Glutamatergic neuron (in vitro differentiated cells): ENCODE results near the gene CTCF. TPM values are rescaled to one million over a fixed set of nuclear protein-coding genes. Genes with fewer than 3 reads are reported as not detected.

Source experiments
- DNase-seq: peaks from one replicate; pipeline ENCODE4 v3.0.0; 2022
- H3K27ac Mint-ChIP-seq: one replicate; pipeline ENCODE4 v1.8.0; 2020; ENCODE audit warnings: mild to moderate bottlenecking, mixed read lengths, inconsistent platforms; ENCODE audit not compliant: unreplicated experiment
- H3K27me3 Mint-ChIP-seq: one replicate; pipeline ENCODE4 v1.8.0; 2020; ENCODE audit warnings: mild to moderate bottlenecking, moderate library complexity, mixed read lengths, inconsistent platforms; ENCODE audit not compliant: unreplicated experiment
- H3K36me3 Mint-ChIP-seq: one replicate; pipeline ENCODE4 v1.8.0; 2020; ENCODE audit warnings: mild to moderate bottlenecking, mixed read lengths, inconsistent platforms; ENCODE audit not compliant: unreplicated experiment
- H3K4me1 Mint-ChIP-seq: one replicate; pipeline ENCODE4 v1.8.0; 2020; ENCODE audit warnings: mild to moderate bottlenecking, low read depth, mixed read lengths, inconsistent platforms; ENCODE audit not compliant: unreplicated experiment
- H3K4me3 Mint-ChIP-seq: one replicate; pipeline ENCODE4 v1.8.0; 2020; ENCODE audit warnings: mild to moderate bottlenecking, mixed read lengths, inconsistent platforms; ENCODE audit not compliant: unreplicated experiment
- H3K9me3 Mint-ChIP-seq: one replicate; pipeline ENCODE4 v1.8.0; 2020; ENCODE audit warnings: mild to moderate bottlenecking, moderate library complexity, mixed read lengths, inconsistent platforms; ENCODE audit not compliant: unreplicated experiment
- CTCF ChIP-seq: fragments of 200-600 bp; sonication (generic); IDR thresholded peaks from one replicate; pipeline ENCODE4 v1.5.0; 2021; ENCODE audit not compliant: partially characterized antibody, unreplicated experiment
- total RNA-seq: library from RNA; stranded (reverse); fragmentation: NEBNext Ultra II Directional; extraction: Animal tissue kit (Norgen Biotek cat#: 25700); gene quantifications from one replicate; pipeline ENCODE4 v1.2.1, GENCODE V29; 2021; ENCODE audit not compliant: unreplicated experiment

CTCF gene
- total RNA-seq, 1 donor from 2014 or later = 42.8 TPM

GRCh38 chr16:67652578-67653127 is 90.3 kb downstream of the CTCF start:
- DNase-seq = no peak
- H3K4me1 Mint-ChIP-seq = peaks cover 2% of the 10 kb centered on the region
- H3K4me3 Mint-ChIP-seq = no peak overlapping the region
- peaks cover 13% of the 10 kb centered on the region for H3K9me3 Mint-ChIP-seq
- H3K36me3 Mint-ChIP-seq = peaks cover 16% of the 10 kb centered on the region
- TF ChIP-seq CTCF = no peak
- H3K27me3 Mint-ChIP-seq = peaks cover 28% of the 10 kb centered on the region
- H3K27ac Mint-ChIP-seq = no peak overlapping the region

GRCh38 chr16:67653128-67653788 is 90.9 kb downstream of the CTCF start:
- Mint-ChIP-seq H3K4me1 (peaks cover 2% of the 10 kb centered on the region), H3K27ac (no peak overlapping the region), H3K27me3 (peaks cover 28% of the 10 kb centered on the region), H3K4me3 (peak overlapping the region; percentile 94), H3K9me3 (peaks cover 13% of the 10 kb centered on the region), H3K36me3 (peaks cover 16% of the 10 kb centered on the region)
- TF ChIP-seq CTCF = peak; percentile 82
- DNase-seq = peak; percentile 62

- peak overlapping the region; percentile 86 for H3K27ac Mint-ChIP-seq
- peaks cover 16% of the 10 kb centered on the region for H3K36me3 Mint-ChIP-seq
- TF ChIP-seq CTCF = no peak
These were observed 91.6 kb downstream of the CTCF start for GRCh38 chr16:67653789-67654402.

GRCh38 chr16:67654403-67654911 is 92.1 kb downstream of the CTCF start:
- Mint-ChIP-seq H3K4me1 (peaks cover 2% of the 10 kb centered on the region), H3K27me3 (peaks cover 28% of the 10 kb centered on the region), H3K36me3 (peaks cover 16% of the 10 kb centered on the region), H3K9me3 (peaks cover 15% of the 10 kb centered on the region), H3K27ac (no peak overlapping the region), H3K4me3 (peak overlapping the region; percentile 42)
- no peak for TF ChIP-seq CTCF
- no peak for DNase-seq

More at GRCh38 chr16:67653789-67654402, 91.6 kb downstream of the CTCF start:
- peaks cover 13% of the 10 kb centered on the region for H3K9me3 Mint-ChIP-seq
- H3K27me3 Mint-ChIP-seq = peaks cover 28% of the 10 kb centered on the region
- peaks cover 2% of the 10 kb centered on the region for H3K4me1 Mint-ChIP-seq
- DNase-seq = no peak
- H3K4me3 Mint-ChIP-seq = peak overlapping the region; percentile 94

- Mint-ChIP-seq H3K27me3 (peaks cover 23% of the 10 kb centered on the region), H3K27ac (no peak overlapping the region), H3K4me1 (peaks cover 2% of the 10 kb centered on the region), H3K36me3 (peaks cover 10% of the 10 kb centered on the region), H3K4me3 (peak overlapping the region; percentile 64), H3K9me3 (peaks cover 13% of the 10 kb centered on the region)
- TF ChIP-seq CTCF = no peak
- no peak for DNase-seq
These were observed 93.0 kb downstream of the CTCF start for GRCh38 chr16:67655363-67655762.
